ENCODE measurements around the gene INTS7.
"Not testable (repeated sequence)": the region's sequence is repeated elsewhere in the genome, so short reads cannot be mapped to it uniquely, and the experiment has no call there.

Gene INTS7

DNA sequence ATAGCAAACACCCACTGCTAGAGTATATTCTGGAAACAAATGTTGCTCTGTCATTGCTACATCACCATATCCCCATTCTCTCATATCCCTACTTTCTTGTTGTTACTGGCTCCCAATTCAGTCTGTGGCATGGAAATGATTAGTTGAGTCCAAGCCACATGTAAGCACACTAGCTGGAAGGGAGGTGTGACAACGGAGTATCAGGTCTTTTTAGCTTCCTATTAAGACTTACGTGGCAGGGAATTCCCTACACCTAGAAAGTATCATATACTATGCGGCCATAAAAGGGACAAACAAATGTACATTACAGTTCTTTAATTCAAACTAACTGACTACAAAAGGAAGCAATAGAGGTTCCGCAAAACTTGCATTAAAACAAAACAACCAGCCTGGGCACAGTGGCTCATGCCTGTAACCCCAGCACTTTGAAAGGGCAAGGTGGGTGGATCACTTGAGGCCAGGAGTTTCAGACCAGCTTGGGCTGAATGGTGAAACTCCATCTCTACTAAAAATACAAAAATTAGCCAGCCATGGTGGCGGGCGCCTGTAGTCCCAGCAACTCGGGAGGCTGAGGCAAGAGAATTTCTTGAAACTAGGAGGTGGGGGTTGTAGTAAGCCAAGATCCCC, 48.6 kb downstream of the INTS7 start:
- no peak for DNase-seq (ENCODE audit: low read depth, low spot score)
- H3K27ac ChIP-seq, result no peak overlapping the region

DNA sequence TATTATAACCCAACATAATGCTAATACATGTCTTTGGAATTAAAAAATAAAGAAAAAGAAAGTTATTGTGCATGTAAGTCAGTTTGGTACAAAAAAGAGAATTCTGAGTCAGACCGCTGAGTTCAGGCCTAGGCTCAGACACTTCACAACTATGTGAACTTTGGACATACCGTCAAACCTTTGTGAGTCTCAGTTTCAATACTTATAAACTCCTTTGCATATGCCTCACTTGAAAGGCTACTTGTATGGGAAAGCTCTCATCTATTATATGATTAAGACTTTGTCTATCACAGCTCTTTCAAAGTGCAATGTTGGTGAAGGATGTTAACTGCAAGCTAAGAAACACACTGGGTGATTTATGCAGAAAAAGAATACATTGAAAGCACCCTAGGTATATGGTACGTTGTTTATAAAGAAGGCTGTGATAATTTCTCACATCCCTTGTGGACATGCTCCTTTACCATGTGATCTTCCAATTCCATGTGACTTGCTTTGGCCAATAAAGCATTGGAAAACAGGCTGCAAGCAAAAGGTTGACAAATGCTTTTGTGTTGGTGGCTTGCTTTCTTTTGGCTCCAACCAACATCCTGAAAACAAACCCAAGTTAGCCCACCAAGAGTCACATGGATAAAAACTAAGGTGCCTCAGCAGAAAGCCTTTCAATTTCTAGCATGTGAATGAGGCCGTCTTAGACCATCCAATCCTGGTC, 49.6 kb downstream of the INTS7 start:
- no peak for DNase-seq (ENCODE audit: low read depth, low spot score)
- H3K27ac ChIP-seq, result no peak overlapping the region

DNA sequence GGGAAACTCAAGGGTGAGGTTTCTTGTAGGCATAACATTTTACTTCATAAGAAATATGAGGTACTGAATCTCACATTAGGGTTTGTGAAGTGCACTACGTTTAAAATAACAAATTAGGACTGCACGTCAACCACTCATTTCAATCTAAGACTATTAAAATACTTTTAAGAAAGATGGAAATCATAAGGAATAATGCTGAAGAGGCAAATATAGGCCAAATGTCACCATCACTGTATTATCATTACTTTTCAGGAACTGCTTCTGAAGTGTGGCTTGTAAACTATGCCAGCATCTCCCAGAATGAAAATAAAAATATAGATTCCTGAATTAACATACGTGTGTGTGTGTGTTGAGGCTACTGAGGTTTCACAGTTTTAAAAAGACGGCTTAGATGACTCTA, 56.8 kb downstream of the INTS7 start:
- H3K27ac ChIP-seq, result no peak overlapping the region
- DNase-seq (ENCODE audit: low read depth, low spot score), result no peak

DNA sequence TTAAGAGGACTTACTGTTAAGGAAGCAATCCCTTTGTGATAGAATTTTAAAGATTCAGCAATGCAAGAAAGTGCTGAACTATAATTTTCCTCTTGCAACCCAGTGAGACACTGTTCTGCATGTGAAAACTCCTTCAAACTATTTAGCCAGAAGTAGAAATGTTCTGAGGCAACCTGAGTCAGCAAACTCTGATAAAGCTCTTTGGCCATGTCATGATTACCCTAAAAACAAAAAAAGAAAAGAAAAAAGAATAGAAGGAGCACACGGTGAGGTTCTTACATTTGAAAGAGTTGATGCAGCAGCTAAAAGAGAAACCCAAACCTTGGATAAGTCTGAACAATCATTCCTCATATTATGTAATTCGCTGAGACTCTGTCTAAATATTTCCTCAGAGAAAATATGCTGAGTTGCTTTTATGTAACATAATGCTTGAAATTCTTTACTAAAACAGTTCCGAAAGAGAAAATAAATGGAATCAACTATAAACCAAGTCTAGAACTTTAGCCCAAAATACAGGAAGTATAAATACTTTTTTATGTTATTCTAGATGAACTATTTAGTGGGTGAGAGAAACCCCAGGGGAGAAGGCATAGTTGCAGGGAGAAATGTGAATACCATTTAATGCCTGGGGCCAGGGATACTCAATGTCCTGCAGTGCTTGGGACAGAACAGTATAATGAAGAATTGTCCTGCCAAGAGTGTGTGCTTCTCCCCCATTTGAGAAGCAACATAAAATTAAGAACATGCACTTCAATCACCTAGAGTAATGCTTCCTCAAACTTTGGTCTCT, 60.0 kb downstream of the INTS7 start:
- no peak overlapping the region for H3K27ac ChIP-seq
- DNase-seq (ENCODE audit: low read depth, low spot score), result no peak

DNA sequence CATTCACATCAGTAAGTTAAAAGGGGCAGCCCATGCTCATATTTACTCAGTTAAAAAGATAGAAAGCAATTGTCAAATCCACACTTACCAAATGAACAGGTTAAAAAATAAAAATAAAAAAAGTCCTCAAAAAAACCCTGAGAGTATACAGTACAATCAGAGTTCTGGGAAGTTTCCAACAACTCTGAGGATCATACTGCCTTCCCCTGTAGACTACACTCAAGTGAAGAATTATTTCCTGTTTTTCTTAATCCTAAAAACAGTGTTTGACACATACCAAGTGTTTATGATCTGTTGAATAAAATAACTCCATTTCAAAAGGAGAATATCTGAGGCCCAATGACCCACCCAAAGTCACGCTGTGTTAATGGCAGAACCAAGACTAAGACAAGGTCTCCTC, 61.8 kb downstream of the INTS7 start:
- DNase-seq (ENCODE audit: low read depth, low spot score), result no peak

DNA sequence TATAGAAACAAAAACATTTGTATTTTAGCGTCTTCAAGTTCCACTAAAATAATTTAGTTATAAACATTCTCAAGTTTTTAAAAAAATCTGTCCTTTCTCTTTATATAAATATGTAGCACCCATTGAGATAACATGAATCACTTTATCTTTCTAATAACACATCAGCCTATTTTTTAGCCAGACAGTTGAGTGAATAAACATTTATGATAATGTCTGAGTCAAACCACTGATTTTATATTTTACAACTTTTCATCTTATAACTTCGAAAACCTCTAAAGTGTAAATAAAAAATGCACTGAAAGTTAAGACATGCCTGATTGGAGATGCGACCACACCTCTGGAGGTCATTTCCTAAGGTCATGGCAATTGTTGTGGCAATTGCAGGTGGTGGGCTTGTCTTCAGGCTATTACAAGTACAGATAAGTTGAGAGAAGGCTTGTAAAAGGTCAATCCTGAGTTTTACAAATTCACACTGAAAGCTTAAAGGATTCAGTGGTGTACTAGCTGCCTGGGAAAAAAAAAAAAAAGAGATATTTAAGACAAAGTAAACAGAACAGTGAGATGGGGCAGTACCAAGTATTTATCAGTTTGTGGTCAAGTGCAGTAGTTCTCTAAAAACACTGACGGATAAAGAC, 67.0 kb downstream of the INTS7 start:
- no peak overlapping the region for H3K27ac ChIP-seq
- no peak for DNase-seq (ENCODE audit: low read depth, low spot score)

More for the DNA sequence above, 61.8 kb downstream of the INTS7 start:
- H3K27ac ChIP-seq, result no peak overlapping the region

DNA sequence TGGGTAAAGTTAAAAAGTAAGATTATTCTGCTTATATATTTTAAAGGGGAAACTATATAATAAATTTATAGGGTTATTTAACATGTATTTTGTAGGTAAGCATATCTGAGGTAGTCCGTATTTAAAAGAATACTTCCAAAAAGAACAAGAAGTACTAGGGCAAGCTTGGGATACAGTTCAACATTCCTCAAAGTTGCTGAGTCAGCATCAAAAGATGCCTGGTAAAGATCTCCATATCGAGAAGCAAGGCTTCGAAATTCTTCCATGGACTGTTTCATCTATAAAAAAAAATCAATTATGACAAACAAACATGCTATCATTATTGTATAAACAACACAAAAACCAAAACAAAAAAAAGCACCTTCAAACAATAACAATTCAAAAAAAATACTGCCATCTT, 67.7 kb downstream of the INTS7 start:
- DNase-seq (ENCODE audit: low read depth, low spot score), result no peak
- H3K27ac ChIP-seq, result no peak overlapping the region

DNA sequence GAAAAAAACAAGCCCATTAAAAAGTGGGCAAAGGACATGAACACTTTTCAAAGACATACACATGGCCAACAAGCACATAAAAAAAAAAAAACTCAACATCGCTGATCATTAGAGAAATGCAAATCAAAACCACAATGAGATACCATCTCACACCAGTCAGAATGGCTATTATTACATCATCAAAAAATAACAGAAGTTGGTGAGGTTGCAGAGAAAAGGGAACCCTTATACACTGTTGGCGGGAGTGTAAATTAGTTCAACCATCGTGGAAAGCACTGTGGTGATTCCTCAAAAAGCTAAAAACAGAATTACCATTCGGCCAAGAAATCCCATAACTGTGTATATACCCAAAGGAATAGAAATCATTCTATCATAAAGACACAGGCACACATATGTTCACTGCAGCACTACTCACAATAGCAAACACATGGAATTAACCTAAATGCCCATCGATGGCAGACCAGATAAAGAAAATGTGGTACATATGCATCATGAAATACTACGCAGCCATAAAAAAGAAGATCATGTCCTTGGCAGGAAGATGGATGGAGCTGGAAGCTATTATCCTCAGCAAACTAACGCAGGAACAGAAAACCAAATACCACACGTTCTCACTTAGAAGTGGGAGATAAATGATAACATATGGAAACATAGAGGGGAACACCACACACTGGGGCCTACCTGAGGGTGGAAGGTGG, 70.1 kb downstream of the INTS7 start:
- DNase-seq (ENCODE audit: low read depth, low spot score), result no peak
- H3K27ac ChIP-seq, result no peak overlapping the region

DNA sequence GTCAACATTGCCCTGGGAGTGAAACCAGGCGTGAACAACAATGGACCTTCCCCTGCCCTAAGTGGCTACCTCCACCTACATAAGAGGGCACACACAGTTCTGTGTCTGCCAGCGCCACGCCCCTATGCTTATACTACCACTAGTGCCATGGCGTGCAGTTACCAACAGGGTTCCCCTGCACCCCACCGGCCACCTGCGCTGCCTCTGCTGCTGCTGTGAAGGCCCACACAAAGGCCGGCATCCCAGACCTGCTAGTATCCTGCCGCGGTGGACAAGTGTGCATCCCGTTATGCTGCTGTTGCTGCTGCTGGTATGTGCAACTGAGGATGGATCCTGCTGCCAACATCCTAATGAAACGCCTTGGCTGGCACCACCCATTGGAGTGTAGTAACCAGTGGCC, 75.7 kb downstream of the INTS7 start:
- H3K27ac ChIP-seq, result no peak overlapping the region
- DNase-seq (ENCODE audit: low read depth, low spot score), result no peak

DNA sequence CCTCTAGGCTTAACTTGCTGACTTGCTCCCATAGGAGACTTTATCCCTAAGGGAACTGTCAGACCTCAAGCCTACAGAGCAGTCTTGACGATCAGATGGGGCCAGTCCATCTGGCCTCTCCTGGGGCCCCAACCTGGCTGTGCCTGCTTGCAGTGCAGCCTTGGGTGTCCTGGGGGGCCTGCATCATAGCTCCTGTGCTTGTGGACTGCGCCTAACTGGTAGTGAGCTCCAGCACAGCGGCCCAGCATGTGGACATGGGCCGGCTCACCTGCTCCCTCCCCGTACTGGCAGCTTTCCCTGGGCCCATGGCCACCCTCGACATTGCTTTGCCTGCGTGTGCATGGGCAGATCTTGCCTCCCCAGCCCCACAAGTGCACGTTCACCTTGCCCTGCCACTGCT, 76.1 kb downstream of the INTS7 start:
- no peak overlapping the region for H3K27ac ChIP-seq
- DNase-seq (ENCODE audit: low read depth, low spot score), result no peak

DNA sequence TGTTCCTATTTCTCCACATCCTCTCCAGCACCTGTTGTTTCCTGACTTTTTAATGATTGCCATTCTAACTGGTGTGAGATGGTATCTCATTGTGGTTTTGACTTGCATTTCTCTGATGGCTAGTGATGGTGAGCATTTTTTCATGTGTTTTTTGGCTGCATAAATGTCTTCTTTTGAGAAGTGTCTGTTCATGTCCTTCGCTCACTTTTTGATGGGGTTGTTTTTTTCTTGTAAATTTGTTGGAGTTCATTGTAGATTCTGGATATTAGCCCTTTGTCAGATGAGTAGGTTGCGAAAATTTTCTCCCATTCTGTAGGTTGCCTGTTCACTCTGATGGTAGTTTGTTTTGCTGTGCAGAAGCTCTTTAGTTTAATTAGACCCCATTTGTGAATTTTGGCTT, 81.3 kb downstream of the INTS7 start:
- not testable (repeated sequence) for DNase-seq (ENCODE audit: low read depth, low spot score)

DNA sequence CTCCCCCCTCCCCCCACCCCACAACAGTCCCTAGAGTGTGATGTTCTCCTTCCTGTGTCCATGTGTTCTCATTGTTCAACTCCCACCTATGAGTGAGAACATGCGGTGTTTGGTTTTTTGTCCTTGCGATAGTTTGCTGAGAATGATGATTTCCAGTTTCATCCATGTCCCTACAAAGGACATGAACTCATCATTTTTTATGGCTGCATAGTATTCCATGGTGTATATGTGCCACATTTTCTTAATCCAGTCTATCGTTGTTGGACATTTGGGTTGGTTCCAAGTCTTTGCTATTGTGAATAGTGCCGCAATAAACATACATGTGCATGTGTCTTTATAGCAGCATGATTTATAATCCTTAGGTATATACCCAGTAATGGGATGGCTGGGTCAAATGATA, 81.8 kb downstream of the INTS7 start:
- H3K27ac ChIP-seq; DNase-seq (ENCODE audit: low read depth, low spot score): not testable (repeated sequence)

More for the DNA sequence above, 81.3 kb downstream of the INTS7 start:
- not testable (repeated sequence) for H3K27ac ChIP-seq

DNA sequence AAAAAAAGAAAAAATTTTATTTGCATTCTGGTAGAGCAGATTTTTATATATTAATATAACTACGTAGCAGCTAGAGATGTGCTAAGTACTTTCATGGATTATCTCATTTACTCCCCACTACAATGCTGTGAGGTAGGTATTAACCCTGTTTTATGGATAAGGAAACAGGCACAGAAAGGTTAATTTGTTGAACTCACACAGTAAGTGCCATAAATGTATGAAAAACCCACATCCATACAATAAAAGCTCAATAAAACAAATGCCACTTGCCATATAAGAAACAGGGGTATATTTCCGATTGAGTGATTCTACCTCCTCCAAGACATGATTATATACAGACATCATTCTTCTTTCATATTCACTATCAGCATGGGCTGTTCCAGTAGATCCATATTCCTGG, 83.1 kb downstream of the INTS7 start:
- no peak for DNase-seq (ENCODE audit: low read depth, low spot score)
- H3K27ac ChIP-seq, result peak overlapping the region; percentile 98

DNA sequence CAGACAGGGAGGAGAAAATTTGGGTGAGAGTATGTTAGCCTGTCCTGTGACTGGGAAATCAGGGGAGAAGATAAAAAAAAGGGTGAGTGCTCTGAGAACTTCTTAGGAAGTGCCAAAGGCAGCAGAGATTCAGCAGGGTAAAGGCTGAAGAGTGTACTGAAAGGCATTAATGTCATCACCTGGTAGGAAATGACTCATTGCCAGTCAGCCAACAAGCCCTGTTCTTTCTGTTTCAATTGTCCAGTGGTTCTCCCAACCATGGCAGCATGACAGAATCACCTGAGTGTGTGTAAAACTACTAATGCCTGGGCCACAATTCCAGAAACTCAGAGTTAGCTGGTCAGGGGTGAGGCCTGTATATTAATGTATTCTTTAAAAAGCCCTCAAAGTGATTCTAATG, 83.5 kb downstream of the INTS7 start:
- peak; percentile 74 for DNase-seq (ENCODE audit: low read depth, low spot score)
- H3K27ac ChIP-seq, result peak overlapping the region; percentile 98

DNA sequence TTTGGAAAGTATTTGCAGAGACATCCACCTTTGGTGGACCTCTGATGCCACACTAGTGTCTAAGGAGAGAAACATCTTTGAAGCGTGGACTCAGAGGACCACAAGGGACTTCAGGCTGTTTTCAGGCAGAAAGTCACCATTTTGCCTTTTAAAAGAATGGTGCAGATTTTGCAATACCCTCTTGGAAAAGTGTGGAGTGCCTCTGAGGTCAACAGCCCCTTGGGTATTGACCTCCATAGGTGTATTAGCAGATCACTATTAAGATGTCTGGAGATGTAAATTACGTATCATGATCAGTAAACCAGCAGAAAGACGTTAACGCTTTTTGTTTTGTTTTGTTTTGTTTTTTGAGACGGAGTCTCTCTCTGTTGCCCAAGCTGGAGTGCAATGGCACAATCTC, 87.0 kb downstream of the INTS7 start:
- DNase-seq (ENCODE audit: low read depth, low spot score), result no peak
- H3K27ac ChIP-seq, result no peak overlapping the region

DNA sequence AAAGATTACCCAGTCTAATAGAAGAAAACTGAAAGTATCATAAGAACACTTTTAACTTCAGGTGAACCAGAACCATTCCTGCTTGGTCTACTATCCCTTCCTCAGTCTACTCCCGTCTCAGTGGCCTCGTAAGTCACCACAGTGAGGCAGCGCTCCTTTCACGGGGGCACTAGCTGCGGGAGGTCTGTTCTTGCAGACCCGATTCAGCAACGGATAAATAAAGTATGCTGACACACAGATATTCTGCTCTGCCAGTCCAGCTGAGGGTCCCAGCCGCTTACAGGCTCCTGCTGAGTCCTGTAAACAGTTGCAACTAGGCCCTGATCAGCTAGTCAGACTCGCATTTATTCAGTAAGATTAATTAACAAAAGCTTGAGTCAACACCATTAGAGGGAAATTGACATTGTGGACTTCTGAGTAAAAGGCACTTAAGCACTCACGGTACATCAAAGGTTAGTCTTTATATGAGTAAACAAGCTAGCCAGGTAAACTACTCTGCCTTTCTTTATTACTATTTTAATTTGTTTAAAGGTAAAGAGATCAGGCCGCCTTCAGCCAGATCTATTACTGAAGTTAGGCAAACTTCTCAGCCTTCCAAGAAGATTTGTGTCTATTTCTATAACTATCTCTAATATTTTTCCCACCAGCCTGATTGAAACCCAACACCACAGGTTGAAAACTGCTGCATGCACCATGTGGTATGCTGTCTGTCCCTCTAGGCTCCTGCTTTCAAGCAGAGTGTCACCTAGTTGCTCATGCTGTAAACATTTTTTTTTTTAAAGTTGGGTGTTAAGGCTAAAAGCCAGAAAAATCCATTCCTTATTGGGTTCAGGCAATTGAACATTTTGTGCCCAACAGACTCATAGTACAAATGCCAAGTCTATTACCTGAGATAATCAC, 87.7 kb downstream of the INTS7 start:
- DNase-seq (ENCODE audit: low read depth, low spot score), result no peak
- no peak overlapping the region for H3K27ac ChIP-seq

DNA sequence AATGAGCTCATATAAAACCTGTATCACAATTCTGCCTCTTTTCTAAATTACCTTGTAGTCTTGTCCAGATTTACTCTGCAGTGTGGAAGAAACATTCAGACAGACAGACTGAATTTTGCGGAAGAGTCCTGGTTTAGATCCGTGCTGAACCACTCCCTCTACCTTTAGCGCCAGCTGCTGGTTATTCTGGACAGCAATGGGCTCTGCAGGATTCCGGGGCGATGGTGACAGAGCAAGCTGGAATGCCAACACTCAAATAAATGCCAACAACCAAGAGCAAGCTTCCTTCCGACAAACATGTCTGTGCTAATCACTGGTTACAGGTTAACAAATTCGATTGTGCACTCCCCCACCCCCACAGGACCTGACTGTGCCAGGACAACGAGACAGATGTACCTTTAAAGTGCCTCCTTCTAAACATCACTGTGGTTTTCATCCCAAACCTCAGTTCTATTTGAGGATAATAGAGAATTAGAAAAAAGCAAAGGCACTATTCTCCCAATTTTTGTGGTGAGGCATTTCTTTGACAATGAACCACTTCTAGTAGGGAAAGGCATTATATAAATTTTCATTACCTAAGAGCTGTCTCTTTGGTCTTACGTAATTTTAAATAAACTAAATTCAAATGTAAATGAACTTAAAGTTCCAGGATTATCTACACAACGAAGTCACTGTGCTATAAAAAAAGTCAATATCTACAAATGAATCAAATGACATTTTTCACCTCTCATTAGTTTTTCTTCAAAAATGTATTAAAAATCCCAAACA, 90.4 kb downstream of the INTS7 start:
- peak; percentile 88 for DNase-seq (ENCODE audit: low read depth, low spot score)
- peak overlapping the region; percentile 52 for H3K27ac ChIP-seq

DNA sequence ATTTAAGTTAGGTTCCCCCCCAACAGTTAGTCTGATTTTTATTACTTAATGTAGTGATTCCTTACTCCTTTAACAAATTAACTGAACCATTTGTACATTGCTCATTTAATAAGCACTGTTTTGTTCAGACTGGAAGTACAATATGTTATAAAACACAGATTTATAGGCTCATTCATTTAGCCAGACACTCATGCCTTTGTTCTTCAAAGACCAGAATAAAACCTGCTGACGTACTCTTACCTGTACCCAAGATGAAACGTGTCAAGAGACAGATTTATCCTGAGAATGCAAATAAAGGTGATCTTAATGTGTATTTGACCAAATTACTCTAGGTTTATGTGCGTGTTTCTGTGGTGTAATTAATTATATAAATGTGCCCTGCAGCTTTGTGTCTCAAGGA, 92.8 kb downstream of the INTS7 start:
- DNase-seq (ENCODE audit: low read depth, low spot score), result no peak
- H3K27ac ChIP-seq, result no peak overlapping the region

Data from epithelial cell of prostate (primary cell).